GM20000 (cell line): ENCODE results near the gene PA2G4.

Experiments used
- DNase-seq: peaks from one replicate; pipeline ENCODE4 v3.0.0; 2012; ENCODE audit warnings: low spot score
- CTCF ChIP-seq: IDR thresholded peaks from 2 replicates; pipeline ENCODE4 v1.5.1; 2012; ENCODE audit warnings: mild to moderate bottlenecking, control low read depth; ENCODE audit errors: extremely low read depth, missing control alignments

PA2G4 gene

GRCh38 chr12:56084958-56085543 is 19.3 kb upstream of the PA2G4 start:
- TF ChIP-seq CTCF = peak; percentile 17
- DNase-seq = peak; percentile 40

GRCh38 chr12:56086096-56086495 is 18.3 kb upstream of the PA2G4 start:
- TF ChIP-seq CTCF = no peak
- DNase-seq = no peak

- no peak for TF ChIP-seq CTCF
- no peak for DNase-seq
These were observed 17.8 kb upstream of the PA2G4 start for GRCh38 chr12:56086608-56087007.

- no peak for DNase-seq
- no peak for TF ChIP-seq CTCF
These were observed 17.1 kb upstream of the PA2G4 start for GRCh38 chr12:56087220-56087619.

- TF ChIP-seq CTCF = no peak
- DNase-seq = no peak
These were observed 6.6 kb upstream of the PA2G4 start for GRCh38 chr12:56097738-56098137.

GRCh38 chr12:56098592-56098991 is 5.8 kb upstream of the PA2G4 start:
- DNase-seq = no peak
- no peak for TF ChIP-seq CTCF

- no peak for TF ChIP-seq CTCF
These were observed 4.6 kb upstream of the PA2G4 start for GRCh38 chr12:56099787-56100186.

More at GRCh38 chr12:56099787-56100186, 4.6 kb upstream of the PA2G4 start:
- no peak for DNase-seq
